GM18951 (cell line): Measurements from ENCODE around the gene TMEM50A.
"Not testable (repeated sequence)": the region's sequence is repeated elsewhere in the genome, so short reads cannot be mapped to it uniquely, and the experiment has no call there.

Experiments
- POLR2A ChIP-seq: IDR thresholded peaks from 4 replicates; pipeline ENCODE4 v1.6.1; 2011; ENCODE audit warnings: mild to moderate bottlenecking; ENCODE audit not compliant: insufficient read length, insufficient read depth; ENCODE audit errors: extremely low read depth
- in situ Hi-C: fragments of 300-500 bp; cut with MboI; formaldehyde crosslinking; loops from one replicate; pipeline ENCODE4 v1.12.0; 2022; ENCODE audit warnings: low sequenced_read_pairs, mixed read lengths, inconsistent platforms; ENCODE audit not compliant: unreplicated experiment

Gene TMEM50A

DNA sequence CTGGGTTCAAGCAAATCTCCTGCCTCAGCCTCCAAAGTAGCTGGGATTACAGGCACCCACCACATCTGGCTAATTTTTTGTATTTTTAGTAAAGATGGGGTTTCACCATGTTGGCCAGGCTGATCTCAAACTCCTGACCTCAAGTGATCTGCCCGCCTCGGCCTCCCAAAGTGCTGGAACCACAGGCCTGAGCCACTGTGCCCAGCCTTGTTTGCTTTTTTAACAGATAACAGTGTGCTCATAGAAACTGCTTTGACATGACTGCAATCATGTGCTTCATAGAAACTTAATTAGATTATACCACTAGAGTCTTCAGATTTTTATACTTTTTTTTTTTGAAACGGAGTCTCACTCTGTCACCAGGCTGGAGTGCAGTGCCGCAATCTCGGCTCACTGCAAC, 8.8 kb upstream of the TMEM50A start:
- in situ Hi-C loops: not testable (repeated sequence)

DNA sequence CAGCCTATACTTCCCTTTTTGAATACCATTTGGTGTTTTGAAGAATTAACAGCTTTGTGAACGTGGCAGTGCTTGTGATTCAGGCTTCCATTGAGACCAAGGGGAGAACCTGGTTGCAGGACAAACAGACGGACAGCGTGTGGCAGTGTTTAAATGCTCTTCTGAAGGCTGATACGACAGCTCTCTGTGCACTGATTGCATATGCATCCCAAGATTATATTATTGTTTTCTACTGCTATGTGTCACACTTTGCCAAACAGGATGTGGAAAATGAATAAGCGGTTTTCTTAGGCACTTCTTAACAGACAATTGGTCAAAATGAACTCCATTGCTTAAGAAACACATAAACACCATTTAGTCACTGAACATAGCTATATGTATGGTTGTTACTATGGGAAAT, 8.2 kb upstream of the TMEM50A start:
- in situ Hi-C loops: not testable (repeated sequence)

DNA sequence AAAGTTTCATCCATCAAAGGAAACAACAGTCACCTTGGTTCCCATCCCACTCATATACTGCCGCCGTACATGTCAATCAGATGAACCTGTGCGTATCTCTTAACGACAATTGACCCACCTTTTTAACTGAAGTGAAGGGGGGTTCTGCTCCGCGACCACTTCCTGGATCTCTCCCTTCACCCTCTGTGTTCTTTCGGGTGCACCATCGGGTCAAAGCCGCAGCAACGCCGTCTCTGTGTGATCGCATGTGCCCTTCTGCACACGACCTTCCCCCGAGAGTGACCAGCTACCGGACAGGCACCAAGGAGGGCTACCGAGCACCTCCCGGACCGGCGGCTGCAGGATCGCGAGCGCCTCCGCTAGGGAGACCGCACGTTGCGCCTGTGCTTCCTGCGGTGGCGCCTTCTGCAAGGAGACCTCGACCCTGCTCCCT, 1.2 kb upstream of the TMEM50A start:
- in situ Hi-C loops: not testable (repeated sequence)

DNA sequence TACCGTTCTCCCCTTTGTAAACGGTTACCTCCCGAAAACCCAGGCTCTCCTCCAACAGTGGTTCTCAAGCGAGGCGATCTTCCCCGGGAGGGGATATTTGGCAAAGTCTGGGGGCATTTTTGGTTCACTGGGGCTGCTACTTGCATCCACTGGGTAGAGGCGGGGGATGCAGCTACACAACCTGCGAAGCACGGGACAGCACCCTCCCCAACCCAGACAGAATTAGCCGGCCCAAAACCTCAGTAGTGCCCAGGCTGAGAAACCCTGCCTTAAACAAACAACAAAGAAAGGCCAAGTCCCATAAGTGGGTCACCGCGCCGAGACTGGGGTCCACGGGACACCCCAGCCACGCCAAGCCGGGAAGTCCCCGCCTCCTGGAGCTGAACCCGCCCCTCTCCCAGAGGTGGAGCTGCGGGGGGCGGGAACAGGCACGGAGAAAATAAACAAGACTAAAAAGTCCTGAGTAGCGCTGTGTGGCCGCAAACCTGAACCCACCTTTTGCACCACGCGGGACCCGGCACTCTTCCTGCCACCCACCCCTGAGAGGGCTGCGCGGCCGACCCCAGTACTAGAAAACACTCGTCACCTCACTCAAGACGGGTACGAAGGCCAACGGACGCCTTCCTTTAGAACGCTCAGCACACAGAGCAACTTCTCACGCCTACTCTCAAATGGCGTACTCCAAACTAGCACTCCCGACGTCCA, 499 bp upstream of the TMEM50A start:
- peak; percentile 37 for TF ChIP-seq POLR2A
- in situ Hi-C loops: not testable (repeated sequence)

DNA sequence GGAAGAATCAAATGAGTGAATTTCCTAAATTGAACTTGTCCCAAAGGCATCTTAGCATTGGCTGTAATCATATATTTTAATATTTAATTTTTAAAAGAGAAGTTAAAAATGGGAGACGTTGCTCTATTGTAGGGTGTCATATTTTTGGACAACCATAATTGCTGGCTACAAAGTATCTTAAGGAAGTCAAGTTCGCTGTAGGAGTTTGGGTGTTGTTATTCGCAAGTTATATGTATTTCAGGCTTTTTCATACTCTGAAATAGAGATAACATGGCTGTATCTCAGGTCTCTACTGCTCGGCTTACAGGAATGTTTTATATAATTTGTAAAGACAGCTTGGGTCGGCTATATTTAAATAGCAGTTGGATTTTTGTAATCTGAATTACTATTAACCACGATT, 852 bp downstream of the TMEM50A start:
- TF ChIP-seq POLR2A: no peak
- in situ Hi-C loops: no loop called here

DNA sequence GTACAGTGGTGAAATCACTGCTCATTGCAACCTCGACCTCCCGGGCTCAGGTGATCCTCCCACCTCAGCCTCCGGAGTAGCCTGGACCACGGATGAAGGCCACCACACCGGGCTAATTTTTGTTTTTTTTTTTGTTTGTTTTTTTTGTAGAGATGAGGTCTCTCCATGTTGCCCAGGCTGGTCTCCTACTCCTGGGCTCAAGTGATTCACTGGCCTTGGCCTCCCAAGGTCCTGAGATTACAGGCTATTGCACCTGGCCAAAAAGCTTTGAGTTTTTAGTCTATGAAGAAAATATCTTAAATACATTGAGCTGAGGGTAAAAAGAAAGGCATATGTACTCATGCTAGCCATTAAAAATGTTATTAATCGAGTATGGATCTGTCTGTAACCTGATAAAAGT, 3.6 kb downstream of the TMEM50A start:
- no peak for TF ChIP-seq POLR2A
- in situ Hi-C loops: loop anchor here (10.0 kb wide), 1 partner anchor 107 kb away; the partner anchor contains the start of gene SYF2

DNA sequence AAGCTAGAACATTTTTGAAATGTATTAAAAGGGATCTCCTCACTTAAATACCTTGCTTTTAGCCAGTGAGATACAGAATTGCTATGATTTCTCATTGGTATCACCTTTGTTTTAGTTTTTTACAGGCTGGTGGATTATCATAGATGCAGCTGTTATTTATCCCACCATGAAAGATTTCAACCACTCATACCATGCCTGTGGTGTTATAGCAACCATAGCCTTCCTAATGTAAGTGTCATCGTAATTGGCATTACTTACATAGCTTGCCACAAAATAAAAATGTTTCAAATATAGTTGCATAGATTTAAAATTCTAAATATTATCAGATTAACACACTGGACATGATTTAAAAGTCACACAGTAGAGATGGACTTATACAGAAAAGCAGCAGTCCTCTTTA, 4.7 kb downstream of the TMEM50A start:
- no peak for TF ChIP-seq POLR2A
- in situ Hi-C loops: loop anchor here (10.0 kb wide), 1 partner anchor 108 kb away; the partner anchor contains the start of gene SYF2

DNA sequence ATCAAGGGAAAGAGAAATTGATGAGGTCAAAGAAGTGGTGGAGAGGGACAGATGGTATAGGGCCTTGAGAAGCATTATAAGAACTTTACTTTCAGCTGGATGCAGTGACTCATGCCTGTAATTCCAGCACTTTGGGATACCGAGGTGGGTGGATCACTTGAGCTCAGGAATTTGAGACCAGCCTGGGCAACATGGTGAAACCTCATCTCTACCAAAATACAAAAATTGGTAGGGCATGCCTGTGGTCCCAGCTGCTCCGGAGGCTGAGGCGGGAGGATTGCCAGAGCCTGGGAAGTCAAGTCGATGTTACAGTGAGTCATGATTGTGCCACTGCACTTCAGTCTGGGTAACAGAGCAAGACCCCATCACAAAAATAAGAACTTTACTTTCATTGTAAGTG, 5.7 kb downstream of the TMEM50A start:
- no peak for TF ChIP-seq POLR2A
- in situ Hi-C loops: loop anchor here (10.0 kb wide), 1 partner anchor 109 kb away; the partner anchor contains the start of gene SYF2

DNA sequence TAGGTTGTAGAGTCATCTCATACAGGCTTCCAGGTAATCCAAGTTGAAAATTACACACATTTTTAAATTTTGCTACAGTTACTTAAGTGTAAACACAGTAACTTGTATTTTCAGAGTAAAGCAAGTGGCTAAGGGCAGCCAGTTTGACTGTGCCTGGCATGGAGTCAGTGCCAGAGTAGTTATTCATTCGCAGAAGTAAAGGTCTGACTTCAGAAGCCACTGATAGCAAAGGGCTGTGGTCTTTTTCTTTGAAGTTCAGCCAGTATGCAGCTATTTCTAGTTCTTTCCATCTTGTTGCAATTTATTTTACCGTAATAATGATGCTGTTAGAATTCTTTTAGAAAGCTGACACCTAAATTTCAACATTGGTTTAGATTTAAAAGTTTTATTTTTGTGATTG, 9.4 kb downstream of the TMEM50A start:
- in situ Hi-C loops: loop anchor here (10.0 kb wide), 1 partner anchor 113 kb away; the partner anchor contains the start of gene SYF2
- TF ChIP-seq POLR2A: no peak

DNA sequence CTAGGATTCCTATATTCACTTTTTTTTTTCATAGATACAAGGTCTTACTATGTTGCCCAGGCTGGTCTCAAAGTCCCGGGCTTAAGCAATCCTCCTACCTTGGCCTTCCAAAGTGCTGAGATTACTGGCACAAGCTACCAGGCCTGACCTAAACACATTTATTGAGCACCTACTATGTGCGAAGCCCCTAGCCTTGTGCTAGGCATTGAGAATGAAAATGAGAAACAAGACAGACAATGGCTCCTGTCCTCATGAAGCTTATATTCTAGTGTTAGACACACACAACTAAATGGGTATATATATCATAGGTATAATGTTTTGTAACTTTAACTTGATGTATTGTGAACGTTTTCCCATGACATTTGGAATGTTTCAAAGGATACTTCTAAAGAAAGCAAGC, 11.5 kb downstream of the TMEM50A start:
- in situ Hi-C loops: loop anchor here (10.0 kb wide), 1 partner anchor 115 kb away; the partner anchor contains the start of gene SYF2
- TF ChIP-seq POLR2A: no peak

DNA sequence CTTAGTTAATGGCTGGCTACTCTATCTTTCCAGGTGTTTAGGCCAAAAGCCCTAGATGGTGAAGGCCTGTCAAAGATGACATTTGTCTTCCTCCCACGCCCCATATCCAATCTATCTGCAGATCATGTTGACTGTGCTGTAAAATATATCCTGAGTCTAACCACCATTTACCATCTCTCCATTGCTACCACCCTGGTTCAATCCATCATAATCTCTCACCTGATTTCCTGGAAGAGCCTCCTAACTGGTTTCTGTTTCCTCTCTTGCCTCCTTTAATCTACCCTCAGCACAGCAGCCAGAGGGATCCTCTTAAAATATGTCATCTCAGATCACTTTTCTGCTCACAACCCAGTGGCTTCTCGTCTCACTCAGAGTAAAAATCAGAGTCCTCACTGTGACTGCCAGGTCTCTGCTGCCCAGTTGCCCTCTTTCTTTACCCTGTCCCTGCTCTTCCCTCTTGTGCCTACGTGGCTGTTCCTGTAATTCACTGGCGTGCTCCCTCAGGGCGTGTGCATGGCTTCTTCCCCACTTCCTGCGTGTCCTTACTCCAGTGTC, 17.8 kb downstream of the TMEM50A start:
- no peak for TF ChIP-seq POLR2A
- in situ Hi-C loops: no loop called here

DNA sequence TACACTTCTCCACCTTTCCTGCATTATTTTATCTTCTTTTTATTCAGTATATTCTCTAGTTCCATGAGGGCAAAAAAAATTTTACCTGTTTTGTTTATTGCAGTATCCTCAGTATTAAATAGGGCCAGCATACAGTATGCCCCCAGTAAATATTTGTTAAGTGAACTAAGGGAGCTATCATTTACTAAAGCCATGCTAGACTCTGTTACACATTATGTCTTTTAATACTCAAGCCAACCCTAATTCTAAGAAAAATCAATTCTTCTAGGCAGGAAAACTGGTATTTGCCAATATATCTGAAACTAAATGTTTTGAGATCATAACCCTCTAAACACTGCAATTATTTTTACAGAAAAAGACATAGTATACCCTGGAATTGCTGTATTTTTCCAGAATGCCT, 18.3 kb downstream of the TMEM50A start:
- in situ Hi-C loops: no loop called here

DNA sequence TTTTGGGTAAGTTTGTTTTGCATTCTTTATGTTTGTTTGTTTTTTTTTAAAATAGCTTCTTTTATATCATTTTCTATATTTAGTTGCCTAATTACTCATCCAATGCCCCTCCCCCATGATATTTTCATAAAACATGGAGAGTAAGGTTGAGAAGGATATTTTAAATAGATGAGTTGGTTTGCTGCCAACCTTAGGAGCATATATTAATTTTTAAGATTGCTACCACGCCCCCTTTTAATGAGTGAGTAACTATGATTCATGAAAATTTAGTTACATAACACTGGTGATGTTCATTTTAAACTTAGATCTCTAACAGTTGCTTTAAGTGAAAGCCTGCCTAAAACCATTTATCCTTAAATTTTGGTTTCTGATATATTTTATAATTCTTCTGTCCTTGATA, 18.7 kb downstream of the TMEM50A start:
- in situ Hi-C loops: no loop called here
- TF ChIP-seq POLR2A: no peak

More for the DNA sequence above, 18.3 kb downstream of the TMEM50A start:
- TF ChIP-seq POLR2A: no peak
